GM18867 (cell line): ENCODE data around the gene SPATA6L.
"Not testable (repeated sequence)": the region's sequence is repeated elsewhere in the genome, so short reads cannot be mapped to it uniquely, and the experiment has no call there.

ENCODE experiments used
- ATAC-seq: cut with Tn5 transposase; IDR thresholded peaks from one replicate; pipeline ENCODE4 v1.9.1; 2021; ENCODE audit warnings: mild to moderate bottlenecking, moderate library complexity; ENCODE audit not compliant: unreplicated experiment

SPATA6L gene

DNA sequence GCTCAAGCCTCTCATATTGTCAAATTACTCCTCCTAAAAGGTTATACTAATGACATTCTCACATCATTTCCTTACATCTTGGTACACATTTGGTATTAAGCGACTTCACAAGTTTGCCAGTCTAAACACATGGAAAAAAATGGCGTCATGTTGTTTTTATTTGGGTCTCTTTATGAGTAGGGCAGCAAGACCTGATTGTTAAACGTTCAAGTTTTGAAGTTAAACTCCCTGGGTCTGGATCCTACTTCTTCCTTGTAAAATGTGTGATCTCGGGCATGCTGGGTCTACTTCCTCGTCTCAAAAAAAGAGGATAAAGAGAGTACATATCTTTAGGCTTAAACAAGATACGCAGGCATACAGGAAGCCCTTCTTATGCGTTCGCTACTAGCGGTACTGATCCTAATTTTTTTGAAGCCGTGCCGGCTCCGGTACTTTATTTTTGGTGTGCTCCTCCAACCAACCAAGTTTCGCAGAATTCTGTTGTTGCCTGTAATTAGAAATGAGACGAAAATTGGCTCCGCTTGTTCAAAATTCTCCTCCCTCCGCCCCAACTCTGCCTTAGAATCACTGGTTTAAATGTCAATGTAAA is 12.5 kb upstream of the SPATA6L start:
- peak; percentile 17 for ATAC-seq

DNA sequence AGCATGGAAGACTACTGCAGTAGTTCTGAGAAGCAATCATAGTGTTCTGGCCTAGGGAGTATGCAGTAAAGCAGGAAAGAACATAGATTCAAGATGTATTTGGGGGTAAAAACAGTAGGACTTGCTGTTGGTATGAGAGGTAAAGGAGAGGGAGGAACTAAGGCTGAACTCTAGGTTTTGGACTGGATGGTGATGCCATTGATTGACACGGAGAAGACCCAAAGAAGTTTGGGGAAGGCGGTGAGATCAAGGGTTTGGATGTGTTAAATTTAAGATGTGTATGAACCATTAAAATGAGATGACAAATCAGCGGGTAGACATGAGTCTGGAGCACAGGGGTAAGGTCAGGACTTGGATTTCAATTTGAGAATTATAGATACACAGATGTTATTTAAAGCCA is 11.1 kb upstream of the SPATA6L start:
- ATAC-seq = no peak

DNA sequence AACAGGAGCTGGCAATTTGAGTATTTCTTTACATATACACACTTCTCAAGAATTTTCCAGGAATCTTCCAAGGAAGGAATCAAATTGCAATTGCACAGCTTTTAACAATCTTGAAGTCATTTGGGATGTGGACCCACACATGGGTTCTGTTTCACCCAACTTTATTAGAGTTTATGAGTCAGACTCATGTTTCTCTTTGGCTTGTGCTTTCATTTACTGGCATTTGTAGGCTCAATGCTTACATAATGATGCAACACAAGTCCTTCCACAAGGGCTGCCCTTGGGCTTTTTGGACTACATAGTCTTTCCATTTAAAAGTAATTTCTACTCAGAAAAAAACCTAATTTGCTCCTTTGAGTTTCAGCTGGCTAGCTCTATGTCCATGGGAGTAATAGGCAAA is 8.5 kb upstream of the SPATA6L start:
- ATAC-seq = no peak

DNA sequence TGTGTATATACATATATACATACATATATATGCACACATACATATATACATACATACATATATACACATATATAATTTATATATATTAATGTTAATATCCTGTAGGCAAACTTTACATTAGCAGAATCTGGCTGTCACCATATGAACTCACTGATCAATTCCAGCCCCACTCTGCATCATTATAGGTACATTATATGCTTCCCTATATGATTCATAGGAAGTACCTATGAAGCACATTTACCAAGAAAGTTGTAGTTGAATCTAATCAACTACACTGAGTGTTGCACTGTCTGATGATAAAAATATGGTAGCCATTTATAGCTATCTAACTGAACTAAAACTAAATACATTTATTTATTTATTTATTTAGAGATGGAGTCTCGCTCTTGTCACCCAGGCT is 5.5 kb upstream of the SPATA6L start:
- ATAC-seq = no peak

DNA sequence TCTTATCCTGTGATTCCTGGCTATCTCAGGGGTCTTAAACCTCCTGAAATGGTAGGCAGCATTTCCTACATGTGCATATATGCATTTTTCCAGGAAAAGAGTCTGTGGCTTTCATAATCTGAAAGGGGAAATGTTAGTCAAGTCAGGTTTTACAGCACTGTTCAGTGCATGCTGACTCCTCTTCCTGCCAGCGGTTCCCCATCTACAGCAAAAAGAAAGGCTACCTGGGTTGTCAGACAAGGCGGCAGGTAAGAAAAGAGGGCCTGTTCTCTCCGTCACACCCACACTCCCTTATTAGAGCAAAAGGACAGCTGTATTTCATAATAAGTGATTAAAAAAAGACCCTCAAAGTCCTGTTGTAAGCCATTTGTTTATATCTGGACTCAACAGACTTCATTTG is 4.3 kb upstream of the SPATA6L start:
- ATAC-seq = no peak

DNA sequence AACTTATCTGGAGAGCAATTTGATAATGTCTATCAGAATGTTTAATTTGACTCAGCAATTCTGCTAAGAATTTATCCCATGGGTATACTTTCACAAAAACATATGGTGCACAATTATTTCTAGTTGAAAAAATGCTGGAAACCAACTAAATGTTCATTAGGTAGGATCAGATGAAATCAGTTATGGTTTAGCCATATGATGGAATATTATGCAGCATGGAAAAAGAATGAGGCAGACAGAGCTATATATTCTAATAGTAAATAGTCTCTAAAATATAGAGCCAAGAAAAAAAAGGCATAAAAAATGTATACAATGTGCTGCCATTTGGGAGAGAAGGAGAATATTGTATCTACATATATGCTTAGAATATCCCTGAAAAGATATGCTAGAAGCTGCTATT is 3.6 kb upstream of the SPATA6L start:
- no peak for ATAC-seq

DNA sequence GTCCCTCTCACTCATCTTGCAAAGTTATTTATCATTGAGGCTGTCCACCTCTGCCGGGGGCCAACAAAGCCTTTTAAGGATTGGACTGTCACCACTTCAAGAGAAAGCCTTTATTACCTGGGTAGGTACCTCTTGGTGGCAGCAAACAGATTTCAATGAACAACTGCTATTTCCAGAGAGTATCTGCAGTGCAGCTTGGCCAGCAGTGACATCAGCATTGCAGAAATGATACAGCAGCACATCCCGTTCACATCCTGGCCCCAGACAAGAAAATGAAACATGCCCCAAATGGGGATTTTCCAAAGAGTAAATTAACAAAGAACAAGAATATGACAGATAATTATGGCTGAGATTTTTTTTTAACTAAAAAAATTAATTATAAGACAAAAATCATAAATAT is 2.3 kb upstream of the SPATA6L start:
- ATAC-seq = no peak

DNA sequence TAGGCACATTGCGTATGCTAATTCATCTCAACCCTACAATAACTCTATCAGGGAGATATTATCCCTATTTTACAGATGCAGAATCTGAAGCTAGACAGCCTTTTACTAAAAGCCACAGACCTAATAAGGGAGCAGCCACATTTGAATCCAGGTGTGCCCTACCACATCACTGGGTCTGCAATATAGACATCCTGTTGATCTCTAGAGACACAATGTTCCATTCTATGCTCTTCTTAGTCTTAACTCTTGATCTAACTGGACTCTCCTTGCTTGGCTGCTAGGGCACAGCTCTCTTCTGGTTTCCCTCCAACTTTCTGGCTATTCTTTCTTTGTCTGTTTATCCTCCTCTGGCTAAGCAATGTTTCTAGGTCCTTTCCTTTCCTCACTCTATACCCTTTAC is 1.4 kb upstream of the SPATA6L start:
- no peak for ATAC-seq

DNA sequence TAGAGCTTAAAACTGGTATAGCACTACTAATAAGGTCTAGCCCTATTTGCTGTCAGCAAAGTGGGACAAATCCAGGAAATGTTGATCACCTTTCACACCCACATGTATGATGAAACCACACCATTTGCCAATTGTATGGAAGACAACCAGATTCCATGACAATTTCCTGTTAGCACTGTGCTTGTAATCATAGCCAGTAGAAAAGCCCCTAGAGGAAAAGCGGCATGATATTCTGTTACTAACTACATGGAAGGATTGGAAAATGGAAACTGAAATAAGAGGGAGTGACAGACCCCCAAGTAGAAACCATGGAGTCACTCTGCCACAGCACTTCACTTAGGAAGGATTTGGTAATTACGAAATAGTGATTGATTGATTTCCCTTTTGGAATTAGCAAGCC is 923 bp downstream of the SPATA6L start:
- no peak for ATAC-seq

DNA sequence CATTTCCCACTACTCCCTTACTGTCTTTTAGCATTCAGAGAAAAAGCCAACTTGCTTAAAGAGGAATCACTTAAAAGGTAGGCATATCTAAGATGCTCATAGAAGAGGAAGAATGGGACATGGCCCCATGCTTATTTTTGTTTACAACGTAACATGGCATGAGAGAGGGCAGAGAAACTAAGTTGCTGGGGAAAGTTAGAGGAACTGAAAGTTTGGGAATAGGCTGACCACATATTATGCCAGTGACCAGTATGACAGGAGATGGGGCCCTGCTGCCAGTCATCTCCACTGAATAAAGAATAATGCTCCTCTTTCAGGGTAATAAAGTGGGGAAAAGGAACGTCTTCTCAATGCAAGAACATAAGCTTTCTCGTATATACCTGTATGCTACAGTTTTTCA is 2.3 kb downstream of the SPATA6L start:
- no peak for ATAC-seq

DNA sequence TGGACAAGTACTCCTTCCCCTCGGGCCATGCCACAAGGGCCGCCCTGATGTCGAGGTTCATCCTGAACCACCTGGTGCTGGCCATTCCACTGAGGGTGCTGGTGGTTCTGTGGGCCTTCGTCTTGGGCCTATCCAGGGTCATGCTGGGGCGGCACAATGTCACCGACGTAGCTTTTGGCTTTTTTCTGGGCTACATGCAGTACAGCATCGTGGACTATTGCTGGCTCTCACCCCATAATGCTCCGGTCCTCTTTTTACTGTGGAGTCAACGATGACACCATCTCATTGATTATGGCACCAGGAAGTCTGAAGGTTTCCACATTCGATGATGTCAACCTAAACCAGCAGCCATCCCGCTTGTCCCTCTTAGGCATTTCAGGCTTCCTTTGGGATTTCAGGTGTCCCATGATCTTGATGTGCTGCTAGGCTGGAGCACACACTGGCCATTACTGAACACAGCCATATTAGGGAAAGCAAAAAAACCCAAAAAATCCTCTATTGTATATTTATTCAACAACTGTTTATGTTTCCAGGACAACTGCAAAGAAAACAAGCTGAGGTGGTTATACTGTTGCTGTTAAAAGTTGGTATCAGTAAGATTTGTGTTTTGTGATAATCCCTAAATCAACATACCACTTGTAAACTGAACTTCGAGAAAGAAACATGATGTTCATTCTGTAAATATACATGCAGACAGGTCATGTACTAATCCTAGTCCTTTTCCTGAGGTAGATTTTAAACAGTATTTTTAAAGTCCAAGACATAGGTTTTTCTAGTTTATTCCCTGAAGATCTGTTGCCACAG is 3.1 kb downstream of the SPATA6L start:
- no peak for ATAC-seq

DNA sequence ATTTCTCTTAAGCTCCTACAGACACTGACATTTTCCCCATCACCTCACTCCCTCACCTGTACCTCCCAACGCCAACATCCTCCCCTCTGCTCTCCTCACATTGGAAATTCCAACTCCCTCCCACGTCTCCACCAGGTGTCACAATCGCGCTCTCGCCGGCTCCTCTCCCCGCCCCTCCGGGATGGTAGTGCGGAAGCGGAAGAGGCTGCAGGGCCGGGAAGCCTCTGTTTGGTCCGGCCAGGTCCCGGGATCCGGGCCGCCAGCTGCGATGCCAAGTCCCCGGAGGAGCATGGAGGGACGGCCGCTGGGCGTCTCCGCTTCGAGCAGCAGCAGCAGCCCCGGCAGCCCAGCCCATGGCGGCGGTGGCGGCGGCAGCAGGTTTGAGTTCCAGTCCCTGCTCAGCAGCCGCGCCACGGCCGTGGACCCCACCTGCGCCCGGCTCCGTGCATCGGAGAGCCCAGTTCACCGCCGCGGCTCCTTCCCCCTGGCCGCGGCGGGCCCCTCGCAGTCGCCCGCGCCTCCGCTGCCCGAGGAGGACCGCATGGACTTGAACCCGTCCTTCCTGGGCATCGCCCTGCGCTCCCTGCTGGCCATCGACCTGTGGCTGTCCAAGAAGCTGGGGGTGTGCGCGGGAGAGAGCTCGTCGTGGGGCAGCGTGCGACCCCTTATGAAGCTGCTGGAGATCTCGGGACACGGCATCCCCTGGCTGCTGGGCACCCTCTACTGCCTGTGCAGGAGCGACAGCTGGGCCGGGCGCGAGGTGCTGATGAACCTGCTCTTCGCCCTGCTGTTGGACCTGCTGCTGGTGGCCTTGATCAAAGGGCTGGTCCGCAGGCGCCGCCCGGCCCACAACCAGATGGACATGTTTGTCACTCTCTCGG is 3.9 kb downstream of the SPATA6L start, which contains the start of gene PLPP6:
Gene PLPP6 (plus strand): TSS at position 187 of the 881 bp plus-strand sequence. CDS start 82 bp downstream, at position 269.
- peak; percentile 81 for ATAC-seq

DNA sequence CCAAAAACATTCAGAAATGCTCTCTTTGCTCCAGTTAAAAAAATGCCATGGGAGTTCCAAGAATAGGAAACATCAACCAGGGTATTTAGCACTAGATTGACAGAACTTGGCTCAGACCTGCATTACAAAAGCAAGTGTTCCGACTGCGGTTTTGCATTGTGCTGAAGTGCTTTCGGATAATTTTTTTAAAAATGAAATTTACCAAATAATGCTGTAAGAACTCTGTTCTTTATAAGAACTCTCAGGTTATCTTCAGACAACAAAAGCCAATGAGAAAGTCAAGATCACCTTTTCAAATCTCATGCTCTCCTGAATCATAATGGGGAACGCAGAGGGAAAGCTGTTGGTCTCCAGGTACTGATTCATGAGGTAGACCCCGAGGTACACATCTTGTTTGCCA is 4.7 kb downstream of the SPATA6L start:
- no peak for ATAC-seq

DNA sequence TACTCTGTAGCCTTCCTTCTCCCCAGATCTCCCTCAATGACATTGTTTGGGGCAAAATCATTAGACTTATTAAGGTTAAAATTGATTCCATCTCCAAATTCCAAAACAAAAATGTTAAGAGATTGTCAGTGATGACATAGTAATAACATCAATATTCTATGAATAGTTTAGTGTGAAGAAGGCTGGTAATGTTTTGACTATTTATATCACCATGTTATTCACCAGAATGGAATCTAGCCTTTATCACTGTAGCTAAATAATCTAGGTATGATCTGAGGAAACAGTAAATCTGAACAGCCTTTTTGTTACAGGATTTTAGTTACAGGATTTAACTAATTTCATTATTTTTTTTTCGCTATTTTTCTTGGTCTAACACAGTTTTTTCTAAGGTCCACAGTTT is 5.1 kb downstream of the SPATA6L start:
- ATAC-seq = no peak

DNA sequence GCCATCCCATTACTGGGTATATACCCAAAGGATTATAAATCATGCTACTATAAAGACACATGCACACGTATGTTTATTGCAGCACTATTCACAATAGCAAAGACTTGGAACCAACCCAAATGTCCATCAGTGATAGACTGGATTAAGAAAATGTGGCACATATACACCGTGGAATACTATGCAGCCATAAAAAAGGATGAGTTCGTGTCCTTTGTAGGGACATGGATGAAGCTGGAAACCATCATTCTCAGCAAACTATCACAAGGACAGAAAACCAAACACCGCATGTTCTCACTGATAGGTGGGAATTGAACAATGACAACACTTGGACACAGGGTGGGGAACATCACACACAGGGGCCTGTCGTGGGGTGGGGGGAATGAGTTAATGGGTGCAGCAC is 5.6 kb downstream of the SPATA6L start:
- not testable (repeated sequence) for ATAC-seq

DNA sequence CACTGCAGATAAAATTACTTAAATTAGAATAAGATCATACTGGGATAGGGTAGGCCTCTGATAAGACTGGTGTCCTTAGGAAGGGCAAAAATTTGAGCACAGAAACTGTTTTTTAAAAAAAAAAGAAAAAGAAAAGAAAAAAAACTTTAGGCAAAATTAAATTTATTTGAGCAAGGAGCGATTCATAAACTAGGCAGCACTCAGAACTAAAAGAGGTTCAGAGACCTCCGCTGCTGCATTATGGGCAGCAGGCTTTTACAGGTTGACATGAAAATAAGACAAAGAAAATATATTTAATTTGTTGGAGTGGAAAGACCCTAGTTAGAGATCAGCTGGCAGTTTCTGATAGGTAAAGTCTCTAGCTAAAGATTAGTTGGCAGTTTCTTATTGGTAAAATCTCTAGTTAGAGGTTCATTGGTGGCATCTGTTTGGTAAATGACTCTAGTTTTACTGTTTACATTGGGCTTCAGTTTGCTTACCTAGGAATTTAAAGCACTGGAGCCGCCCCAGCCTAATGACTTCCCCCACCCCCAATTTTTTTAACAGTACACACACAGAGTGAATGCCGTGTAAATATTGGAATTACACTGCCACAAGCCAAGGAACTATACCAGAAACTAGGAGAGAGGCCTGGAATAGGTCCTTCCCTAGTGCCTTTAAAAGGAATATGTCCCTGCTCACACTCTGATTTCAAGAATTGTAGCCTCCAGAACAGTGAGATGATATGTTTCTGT is 8.7 kb downstream of the SPATA6L start:
- no peak for ATAC-seq

DNA sequence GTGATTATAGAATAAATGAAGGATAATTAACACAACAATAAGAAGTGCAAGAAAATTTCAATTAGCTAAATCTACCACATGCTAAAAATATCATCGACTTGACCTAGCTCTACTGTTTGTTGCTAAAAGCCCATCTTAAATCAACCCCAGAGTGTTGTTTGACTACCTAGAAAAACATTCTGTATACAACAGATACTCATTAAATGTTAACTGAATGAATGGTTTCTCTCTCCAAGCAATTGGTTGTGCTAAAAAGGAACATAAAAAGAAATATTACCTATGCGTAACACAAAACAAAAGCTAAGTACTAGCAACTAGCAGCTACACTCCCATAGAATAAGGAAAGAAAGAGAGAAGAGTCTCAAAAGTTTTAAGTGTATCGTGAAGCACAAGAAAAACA is 9.7 kb downstream of the SPATA6L start:
- no peak for ATAC-seq

DNA sequence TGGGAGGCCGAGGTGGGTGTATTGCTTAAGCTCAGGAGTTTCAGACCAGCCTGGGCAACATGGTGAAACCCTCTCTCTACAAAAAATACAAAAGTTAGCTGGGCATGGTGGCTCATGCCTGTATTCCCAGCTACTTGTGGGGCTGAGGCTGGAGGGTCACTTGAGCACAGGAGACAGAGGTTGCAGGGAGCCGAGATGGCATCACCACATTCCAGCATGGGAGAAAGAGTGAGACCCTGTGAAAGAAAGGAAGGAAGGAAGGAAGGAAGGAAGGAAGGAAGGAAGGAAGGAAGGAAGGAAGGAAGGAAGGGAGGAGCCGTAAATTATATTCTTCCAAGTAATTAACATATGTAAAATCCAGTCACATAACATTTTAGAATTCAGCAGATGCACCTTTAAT is 10.1 kb downstream of the SPATA6L start:
- ATAC-seq = not testable (repeated sequence)

DNA sequence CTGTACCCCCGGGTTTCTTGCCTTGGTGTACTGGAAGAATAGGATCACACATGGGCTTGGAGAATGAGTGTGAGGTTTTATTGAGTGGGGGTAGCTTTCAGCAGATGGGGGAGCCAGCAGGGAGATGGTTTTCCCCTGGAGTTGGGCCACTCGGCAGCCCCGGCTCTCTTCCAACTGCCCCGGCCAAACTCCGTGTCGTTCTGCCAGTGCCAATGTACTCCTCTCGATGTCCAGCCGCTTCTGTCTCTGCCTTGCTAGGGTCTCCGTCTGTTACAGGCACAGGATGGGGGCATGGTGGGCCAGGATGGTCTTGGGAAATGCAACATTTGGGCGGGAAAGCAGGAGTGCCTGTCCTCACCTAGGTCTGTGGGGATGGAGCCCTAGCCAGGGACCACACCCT is 11.7 kb downstream of the SPATA6L start:
- ATAC-seq = no peak

DNA sequence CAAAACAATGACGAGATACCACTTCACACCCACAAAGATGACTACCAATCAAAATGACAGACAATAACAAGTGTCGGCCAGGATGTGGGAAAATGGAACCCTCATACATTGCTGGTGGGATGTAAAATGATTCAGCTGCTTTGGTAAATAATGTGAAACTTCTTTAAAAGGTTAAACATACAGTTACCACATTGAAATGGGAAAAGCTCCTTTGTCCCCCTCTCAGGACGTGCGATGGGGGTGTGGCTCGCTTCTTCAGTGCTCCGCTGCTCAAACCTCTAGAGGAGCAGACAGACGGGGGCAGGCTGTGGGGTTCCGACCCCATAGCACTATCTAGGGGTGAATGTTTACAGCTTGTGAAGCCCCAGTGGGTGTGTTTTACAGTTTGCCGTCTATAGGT is 12.2 kb downstream of the SPATA6L start:
- no peak for ATAC-seq

DNA sequence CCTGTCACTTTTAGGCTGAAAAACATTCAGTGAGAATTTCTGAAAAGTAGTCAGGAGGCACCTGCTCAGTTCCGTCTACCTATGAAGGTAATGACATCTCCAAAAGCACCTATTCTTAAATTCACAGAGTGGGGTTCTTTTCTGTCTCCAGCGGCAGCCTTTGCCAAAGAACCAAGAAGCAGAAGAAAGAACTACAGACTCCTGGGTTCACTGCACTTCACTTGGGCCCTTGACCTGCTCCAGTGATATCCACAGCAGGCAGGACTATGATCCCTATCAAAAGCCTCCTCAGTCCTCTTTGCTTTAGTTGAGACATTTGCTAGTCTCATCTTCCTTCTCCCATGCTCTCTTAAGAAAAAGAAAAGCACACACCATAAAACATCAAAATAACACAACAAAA is 23.9 kb downstream of the SPATA6L start:
- ATAC-seq = no peak
